ENCODE measurements around the gene FAM237B. TPM values are rescaled to one million over a fixed set of nuclear protein-coding genes. Genes with fewer than 3 reads are reported as not detected.

FAM237B gene
- total RNA-seq, 1 donor from 2014 or later: not detected

GRCh38 chr7:90271753-90272152 is 49.4 kb downstream of the FAM237B start:
- H3K4me1 Mint-ChIP-seq: no peaks in the 10 kb centered on the region
- TF ChIP-seq CTCF (IDR thresholded peaks at IDR 0.05): no peak
- no peak for TF ChIP-seq EZH2 (IDR thresholded peaks at IDR 0.05)
- no peak for TF ChIP-seq EZH2phosphoT487 (IDR thresholded peaks at IDR 0.05)
- H3F3A ChIP-seq (ENCODE audit: low read depth): no peaks in the 10 kb centered on the region

GRCh38 chr7:90270431-90271178 is 50.5 kb downstream of the FAM237B start:
- H4K20me1 ChIP-seq (ENCODE audit: low read depth): no peaks in the 10 kb centered on the region
- no peaks in the 10 kb centered on the region for H3K36me3 ChIP-seq
- no peak overlapping the region for H3K4me3 ChIP-seq
- H3K9me3 Mint-ChIP-seq: no peaks in the 10 kb centered on the region
- no peaks in the 10 kb centered on the region for H3F3A ChIP-seq (ENCODE audit: low read depth)
- H3K79me2 ChIP-seq (ENCODE audit: low read depth): no peaks in the 10 kb centered on the region
- no peak overlapping the region for H3K4me2 ChIP-seq
- H3K27me3 Mint-ChIP-seq (ENCODE audit: insufficient read depth, low read depth): no peaks in the 10 kb centered on the region
- no peaks in the 10 kb centered on the region for H3K27me3 ChIP-seq
- H3K4me3 Mint-ChIP-seq: no peak overlapping the region
- H3K9me3 ChIP-seq (ENCODE audit: low read depth): no peaks in the 10 kb centered on the region
- TF ChIP-seq EZH2phosphoT487 (IDR thresholded peaks at IDR 0.05): no peak
- no peak for TF ChIP-seq EZH2 (IDR thresholded peaks at IDR 0.05)
- no peak for TF ChIP-seq CTCF (IDR thresholded peaks at IDR 0.05)
- no peak for DNase-seq (ENCODE audit: low spot score)
- H2AFZ ChIP-seq (replicated peaks): no peak overlapping the region
- H3K27ac ChIP-seq: no peak overlapping the region
- no peak overlapping the region for H3K27ac Mint-ChIP-seq
- no peaks in the 10 kb centered on the region for H3K36me3 Mint-ChIP-seq
- H3K4me1 Mint-ChIP-seq: no peaks in the 10 kb centered on the region
- no peak overlapping the region for H3K9ac ChIP-seq
- no peaks in the 10 kb centered on the region for H3K4me1 ChIP-seq

More at GRCh38 chr7:90271753-90272152, 49.4 kb downstream of the FAM237B start:
- Histone ChIP-seq H3K27ac (no peak overlapping the region), H3K4me3 (no peak overlapping the region), H3K36me3 (no peaks in the 10 kb centered on the region), H3K4me1 (no peaks in the 10 kb centered on the region), H3K27me3 (no peaks in the 10 kb centered on the region), H3K9me3 (ENCODE audit: low read depth) (no peaks in the 10 kb centered on the region), H4K20me1 (ENCODE audit: low read depth) (no peaks in the 10 kb centered on the region), H3K79me2 (ENCODE audit: low read depth) (no peaks in the 10 kb centered on the region), H3K9ac (no peak overlapping the region), H2AFZ (replicated peaks) (no peak overlapping the region), H3K4me2 (no peak overlapping the region)
- Mint-ChIP-seq H3K9me3 (no peaks in the 10 kb centered on the region), H3K4me3 (no peak overlapping the region), H3K27me3 (ENCODE audit: insufficient read depth, low read depth) (no peaks in the 10 kb centered on the region), H3K27ac (no peak overlapping the region), H3K36me3 (no peaks in the 10 kb centered on the region)
- no peak for DNase-seq (ENCODE audit: low spot score)

GRCh38 chr7:90269163-90269562 is 51.9 kb downstream of the FAM237B start:
- no peak overlapping the region for H3K27ac Mint-ChIP-seq
- H3K27me3 ChIP-seq: no peaks in the 10 kb centered on the region
- no peak for DNase-seq (ENCODE audit: low spot score)
- H3K9me3 ChIP-seq (ENCODE audit: low read depth): no peaks in the 10 kb centered on the region
- H4K20me1 ChIP-seq (ENCODE audit: low read depth): no peaks in the 10 kb centered on the region
- no peaks in the 10 kb centered on the region for H3K4me1 ChIP-seq
- no peaks in the 10 kb centered on the region for H3F3A ChIP-seq (ENCODE audit: low read depth)
- no peak for TF ChIP-seq EZH2 (IDR thresholded peaks at IDR 0.05)
- no peak for TF ChIP-seq EZH2phosphoT487 (IDR thresholded peaks at IDR 0.05)
- no peak for TF ChIP-seq CTCF (IDR thresholded peaks at IDR 0.05)
- no peaks in the 10 kb centered on the region for H3K36me3 ChIP-seq
- no peak overlapping the region for H3K27ac ChIP-seq
- no peaks in the 10 kb centered on the region for H3K9me3 Mint-ChIP-seq
- H3K79me2 ChIP-seq (ENCODE audit: low read depth): no peaks in the 10 kb centered on the region
- no peaks in the 10 kb centered on the region for H3K36me3 Mint-ChIP-seq
- no peaks in the 10 kb centered on the region for H3K4me1 Mint-ChIP-seq
- no peak overlapping the region for H3K4me3 Mint-ChIP-seq
- H2AFZ ChIP-seq (replicated peaks): no peak overlapping the region
- no peak overlapping the region for H3K4me2 ChIP-seq
- H3K27me3 Mint-ChIP-seq (ENCODE audit: insufficient read depth, low read depth): no peaks in the 10 kb centered on the region
- H3K4me3 ChIP-seq: no peak overlapping the region
- no peak overlapping the region for H3K9ac ChIP-seq

Measured in neural progenitor cell (in vitro differentiated cells).